Transverse colon (tissue), 4 donors: ENCODE results near the gene SLAMF7. TPM values are rescaled to one million over a fixed set of nuclear protein-coding genes. Genes with fewer than 3 reads are reported as not detected.
"Not testable (repeated sequence)": the region's sequence is repeated elsewhere in the genome, so short reads cannot be mapped to it uniquely, and the experiment has no call there.

Experiments
- DNase-seq: peaks from one replicate; pipeline ENCODE4 v3.0.0-alpha.2; 2019
- H3K27ac ChIP-seq, 4 donors: fragments of 200-600 bp; sonication (generic); 2 replicates each; pipeline ENCODE4 v1.5.1; 2016 to 2018; ENCODE audit warnings: inconsistent platforms in 4 of 4
- H3K27me3 ChIP-seq: fragments of 200-600 bp; sonication (generic); 2 replicates; pipeline ENCODE4 v1.5.1; 2017; ENCODE audit warnings: inconsistent platforms
- H3K36me3 ChIP-seq, 4 donors: fragments of 200-600 bp; sonication (generic); 2 replicates each; pipeline ENCODE4 v1.5.1; 2017 to 2019; ENCODE audit warnings: inconsistent platforms in 4 of 4
- H3K4me1 ChIP-seq, 4 donors: fragments of 200-600 bp; sonication (generic); 2 replicates each; pipeline ENCODE4 v1.5.1; 2017 to 2020; ENCODE audit warnings: inconsistent platforms in 4 of 4
- H3K4me3 ChIP-seq, 4 donors: fragments of 200-600 bp; sonication (generic); 1 replicate in 1 of 4; 2 replicates in 3 of 4; pipeline versions ENCODE4 v1.5.1 to v1.6.1; 2017 to 2019; ENCODE audit warnings: inconsistent platforms in 4 of 4
- H3K9me3 ChIP-seq, 2 donors: fragments of 200-600 bp; sonication (generic); 2 replicates each; pipeline ENCODE4 v1.5.1; 2017 to 2019; ENCODE audit warnings: inconsistent platforms in 2 of 2
- CTCF ChIP-seq, 5 experiments: fragments of 200-600 bp in 3 of 5; fragments of 450-650 bp in 2 of 5; sonication (generic) in 3 of 5; IDR thresholded peaks; 1 replicate in 2 of 5; 2 replicates in 3 of 5; pipeline ENCODE4 v1.5.1; 2016 to 2017; ENCODE audit warnings: antibody characterized with exemption in 5 of 5, inconsistent platforms in 3 of 5, mild to moderate bottlenecking in 2 of 5, moderate library complexity in 1 of 5
- EP300 ChIP-seq: sonication (generic); formaldehyde crosslinking; IDR thresholded peaks from one replicate; pipeline ENCODE4 v1.6.1; 2017; ENCODE audit warnings: antibody characterized with exemption, low read depth
- POLR2A ChIP-seq: fragments of 450-650 bp; IDR thresholded peaks from one replicate; pipeline ENCODE4 v1.6.1; 2016; ENCODE audit warnings: antibody characterized with exemption, mild to moderate bottlenecking, moderate library complexity
- POLR2AphosphoS5 ChIP-seq, 3 donors: sonication (generic); formaldehyde crosslinking; IDR thresholded peaks; one replicate each; pipeline ENCODE4 v1.6.1; 2016; ENCODE audit warnings: antibody characterized with exemption in 3 of 3
- WGBS, 2 donors: methylation state at CpG; one replicate each; pipeline ENCODE4 v1.1.5; 2018; ENCODE audit warnings: low coverage in 1 of 2; 5-methylcytosine and 5-hydroxymethylcytosine counted together
- in situ Hi-C, 4 donors: fragments of 200-750 bp; cut with MboI; loops; one replicate each; pipeline versions ENCODE4 v1.15.0 to v1.15.1; 2017; ENCODE audit warnings: low sequenced_read_pairs in 3 of 4, low pct_ligation_motif_present in 1 of 4, low pct_unique_long_range_greater_than_20kb in 1 of 4
- intact Hi-C: fragments of 100-400 bp; cut with DNase I; formaldehyde crosslinking; loops from one replicate; pipeline ENCODE4 v1.15.1; 2023; ENCODE audit warnings: low total_unique reads
- total RNA-seq, 4 donors: library from RNA; depleted of rRNA; stranded (reverse); fragments of >200 nt; gene quantifications; one replicate each; pipeline ENCODE4 v1.1.0, GENCODE V29; 2016

Gene SLAMF7
- total RNA-seq, 4 donors from 2014 or later: 0.20 to 15.4 (median 2.7) TPM; not detected in 1

- in situ Hi-C loops: loop anchor here in 3 of 4 donors (5.0 to 25.0 kb wide), 3 partner anchors 48 to 236 kb away; partner anchors contain the start of gene ITLN2 (in 2 of the 3)
- intact Hi-C loops: no loop called here
- 3 to 6% methylated on average over 8 of the region's 8 CpGs for WGBS, 2 donors
- TF ChIP-seq CTCF (IDR thresholded peaks at IDR 0.05): peak; percentile 68 to 93 (median 82)
- TF ChIP-seq POLR2AphosphoS5 (IDR thresholded peaks at IDR 0.05): peak in 1 of 3 donors; percentile 9
- no peak for TF ChIP-seq EP300
- no peak for TF ChIP-seq POLR2A
- H3K4me1 ChIP-seq: peaks cover 2 to 16% (median 6%) of the 10 kb centered on the region in 4 donors
- no peaks in the 10 kb centered on the region for H3K36me3 ChIP-seq
- peak; percentile 67 for DNase-seq
- H3K27me3 ChIP-seq: no peaks in the 10 kb centered on the region
- H3K9me3 ChIP-seq: no peaks in the 10 kb centered on the region
- no peak overlapping the region for H3K4me3 ChIP-seq
- peak overlapping the region; percentile 64 to 75 (median 70) for H3K27ac ChIP-seq
These were observed 12.3 kb upstream of the SLAMF7 start for GRCh38 chr1:160726498-160727315.

- in situ Hi-C loops: loop anchor here in 3 of 4 donors (5.0 to 25.0 kb wide), 3 partner anchors 48 to 235 kb away; partner anchors contain the start of gene ITLN2 (in 2 of the 3)
These were observed 11.8 kb upstream of the SLAMF7 start for GRCh38 chr1:160727316-160727640.

GRCh38 chr1:160731564-160731963, 7.5 kb upstream of the SLAMF7 start:
- H3K36me3 ChIP-seq, intact Hi-C loops, H3K9me3 ChIP-seq, H3K4me1 ChIP-seq, H3K27ac ChIP-seq, H3K27me3 ChIP-seq, DNase-seq, H3K4me3 ChIP-seq: not testable (repeated sequence)
- in situ Hi-C loops: loop anchor here in 2 of 4 donors (25.0 kb wide), 1 partner anchor 231 kb away; the partner anchor contains the start of gene ITLN2 (in 2 of the 2)
- 74% methylated on average over 2 of the region's 2 CpGs; no CpG with 5 or more reads in 1 of the 2 donors for WGBS, 2 donors

More at GRCh38 chr1:160727316-160727640, 11.8 kb upstream of the SLAMF7 start:
- Histone ChIP-seq H3K4me3 (no peak overlapping the region), H3K27me3 (no peaks in the 10 kb centered on the region), H3K9me3 (no peaks in the 10 kb centered on the region), H3K27ac (peak overlapping the region; percentile 64 to 75 (median 70)), H3K4me1 (peaks cover 2 to 16% (median 6%) of the 10 kb centered on the region in 4 donors), H3K36me3 (no peaks in the 10 kb centered on the region)
- DNase-seq: no peak
- TF ChIP-seq POLR2AphosphoS5 (IDR thresholded peaks at IDR 0.05): no peak
- TF ChIP-seq EP300: no peak
- TF ChIP-seq POLR2A: no peak
- TF ChIP-seq CTCF (IDR thresholded peaks at IDR 0.05): no peak
- intact Hi-C loops: no loop called here

- in situ Hi-C loops: loop anchor here in 2 of 4 donors (25.0 kb wide), 1 partner anchor 230 kb away; the partner anchor contains the start of gene ITLN2 (in 2 of the 2)
- intact Hi-C loops: no loop called here
- TF ChIP-seq POLR2AphosphoS5 (IDR thresholded peaks at IDR 0.05): no peak
- TF ChIP-seq POLR2A: no peak
- no peak for TF ChIP-seq CTCF (IDR thresholded peaks at IDR 0.05)
These were observed 7.1 kb upstream of the SLAMF7 start for GRCh38 chr1:160731990-160732389.

More at GRCh38 chr1:160731990-160732389, 7.1 kb upstream of the SLAMF7 start:
- Histone ChIP-seq H3K27me3 (no peaks in the 10 kb centered on the region), H3K36me3 (no peaks in the 10 kb centered on the region), H3K27ac (no peak overlapping the region), H3K9me3 (no peaks in the 10 kb centered on the region), H3K4me1 (peaks cover 0 to 4% (median under 1%) of the 10 kb centered on the region in 4 donors), H3K4me3 (no peak overlapping the region)
- no peak for DNase-seq
- 58 to 88% methylated on average over 1 of the region's 1 CpG for WGBS, 2 donors
